NCI-H2107 (cell line): ENCODE data around the gene ATP11A.

Experiments used
- DNase-seq: peaks from one replicate; lab custom pipeline; 2025; lab: John Stamatoyannopoulos, UW

The ATP11A gene

GRCh38 chr13:112907871-112908331 lies 218.1 kb downstream of the ATP11A start:
- DNase-seq = no peak

- no peak for DNase-seq
Measured at GRCh38 chr13:112908342-112908741, 218.5 kb downstream of the ATP11A start.

- DNase-seq = no peak
Measured at GRCh38 chr13:112910016-112910415, 220.2 kb downstream of the ATP11A start.

- no peak for DNase-seq
Measured at GRCh38 chr13:112910616-112911280, 220.9 kb downstream of the ATP11A start.

GRCh38 chr13:112911285-112911701 lies 221.5 kb downstream of the ATP11A start:
- DNase-seq = no peak

GRCh38 chr13:112911883-112912282 lies 222.0 kb downstream of the ATP11A start:
- DNase-seq = no peak

GRCh38 chr13:112912726-112913440 lies 223.0 kb downstream of the ATP11A start:
- DNase-seq = no peak

GRCh38 chr13:112916296-112916695 lies 226.5 kb downstream of the ATP11A start:
- DNase-seq = no peak

- DNase-seq = no peak
Measured at GRCh38 chr13:112917056-112917664, 227.3 kb downstream of the ATP11A start.

- DNase-seq = no peak
Measured at GRCh38 chr13:112917737-112918136, 227.9 kb downstream of the ATP11A start.

GRCh38 chr13:112918266-112918665 lies 228.4 kb downstream of the ATP11A start:
- DNase-seq = no peak

- DNase-seq = no peak
Measured at GRCh38 chr13:112918746-112919145, 228.9 kb downstream of the ATP11A start.

GRCh38 chr13:112923962-112924361 lies 234.1 kb downstream of the ATP11A start:
- DNase-seq = no peak

GRCh38 chr13:112924365-112924764 lies 234.5 kb downstream of the ATP11A start:
- no peak for DNase-seq

- no peak for DNase-seq
Measured at GRCh38 chr13:112926003-112926402, 236.2 kb downstream of the ATP11A start.

- no peak for DNase-seq
Measured at GRCh38 chr13:112926993-112927392, 237.2 kb downstream of the ATP11A start.

- no peak for DNase-seq
Measured at GRCh38 chr13:112928020-112928971, 238.5 kb downstream of the ATP11A start.

- peak; percentile 51 for DNase-seq
Measured at GRCh38 chr13:112928972-112929782, 239.3 kb downstream of the ATP11A start.

- no peak for DNase-seq
Measured at GRCh38 chr13:112929783-112930055, 239.9 kb downstream of the ATP11A start.

GRCh38 chr13:112930192-112930591 lies 240.4 kb downstream of the ATP11A start:
- DNase-seq = no peak
